ENCODE data around the gene GCSAM. TPM values are rescaled to one million over a fixed set of nuclear protein-coding genes. Genes with fewer than 3 reads are reported as not detected.

GCSAM gene
- total RNA-seq, 1 experiment from 2014 or later, result not detected

DNA sequence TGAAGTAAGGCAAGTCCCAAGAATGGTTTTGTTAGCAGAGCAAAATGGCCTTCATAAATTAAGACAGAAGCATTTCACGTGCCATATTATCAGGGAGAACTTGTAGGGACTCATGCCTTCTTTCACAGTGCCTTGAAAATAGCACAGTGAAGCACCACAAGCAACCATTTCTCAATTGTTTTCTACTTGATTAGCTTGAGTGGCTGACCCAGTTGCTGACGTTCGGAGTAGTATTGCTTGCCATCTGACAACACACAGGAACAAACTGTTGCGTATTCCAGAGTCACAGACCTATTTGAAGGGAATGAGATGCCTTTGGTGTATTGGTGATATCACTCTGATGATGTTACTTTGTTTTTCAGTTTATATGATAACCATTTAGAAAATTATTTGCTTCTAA, 49.8 kb downstream of the GCSAM start:
- no peaks in the 10 kb centered on the region for H3K27me3 ChIP-seq (replicated peaks; ENCODE audit: insufficient read depth, low read depth, low read length, poor library complexity)
- no peak overlapping the region for H3K4me3 ChIP-seq (ENCODE audit: low read depth, low read length, poor library complexity, severe bottlenecking)
- no TSS peak for BruUV-seq (replicated peaks)
- H3K36me3 ChIP-seq (ENCODE audit: insufficient read depth, low read length, poor library complexity, severe bottlenecking), result no peaks in the 10 kb centered on the region
- no peaks in the 10 kb centered on the region for H3K9me3 ChIP-seq (ENCODE audit: low read depth, low read length, poor library complexity, severe bottlenecking)
- no peak overlapping the region for H3K27ac ChIP-seq (ENCODE audit: low read depth, low read length, poor library complexity, severe bottlenecking)
- ChIA-PET POLR2A (ENCODE audit: low non-redundant PET) (no interaction called here), CTCF (no interaction called here)
- no peak for TF ChIP-seq EZH2 (IDR thresholded peaks at IDR 0.05; ENCODE audit: borderline replicate concordance, low read depth, low read length, poor library complexity, severe bottlenecking)
- TF ChIP-seq, protein P1, sequence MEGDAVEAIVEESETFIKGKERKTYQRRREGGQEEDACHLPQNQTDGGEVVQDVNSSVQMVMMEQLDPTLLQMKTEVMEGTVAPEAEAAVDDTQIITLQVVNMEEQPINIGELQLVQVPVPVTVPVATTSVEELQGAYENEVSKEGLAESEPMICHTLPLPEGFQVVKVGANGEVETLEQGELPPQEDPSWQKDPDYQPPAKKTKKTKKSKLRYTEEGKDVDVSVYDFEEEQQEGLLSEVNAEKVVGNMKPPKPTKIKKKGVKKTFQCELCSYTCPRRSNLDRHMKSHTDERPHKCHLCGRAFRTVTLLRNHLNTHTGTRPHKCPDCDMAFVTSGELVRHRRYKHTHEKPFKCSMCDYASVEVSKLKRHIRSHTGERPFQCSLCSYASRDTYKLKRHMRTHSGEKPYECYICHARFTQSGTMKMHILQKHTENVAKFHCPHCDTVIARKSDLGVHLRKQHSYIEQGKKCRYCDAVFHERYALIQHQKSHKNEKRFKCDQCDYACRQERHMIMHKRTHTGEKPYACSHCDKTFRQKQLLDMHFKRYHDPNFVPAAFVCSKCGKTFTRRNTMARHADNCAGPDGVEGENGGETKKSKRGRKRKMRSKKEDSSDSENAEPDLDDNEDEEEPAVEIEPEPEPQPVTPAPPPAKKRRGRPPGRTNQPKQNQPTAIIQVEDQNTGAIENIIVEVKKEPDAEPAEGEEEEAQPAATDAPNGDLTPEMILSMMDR (conservative IDR thresholded peaks at IDR 0.05; ENCODE audit: low read depth, low read length), result no peak
- DNase-seq (ENCODE audit: low spot score), result no peak
- intact Hi-C loops (cut with micrococcal nuclease; ENCODE audit: unreplicated experiment), result no loop called here
- no peaks in the 10 kb centered on the region for H3K4me1 ChIP-seq (ENCODE audit: insufficient read depth, low read length, poor library complexity, severe bottlenecking)

DNA sequence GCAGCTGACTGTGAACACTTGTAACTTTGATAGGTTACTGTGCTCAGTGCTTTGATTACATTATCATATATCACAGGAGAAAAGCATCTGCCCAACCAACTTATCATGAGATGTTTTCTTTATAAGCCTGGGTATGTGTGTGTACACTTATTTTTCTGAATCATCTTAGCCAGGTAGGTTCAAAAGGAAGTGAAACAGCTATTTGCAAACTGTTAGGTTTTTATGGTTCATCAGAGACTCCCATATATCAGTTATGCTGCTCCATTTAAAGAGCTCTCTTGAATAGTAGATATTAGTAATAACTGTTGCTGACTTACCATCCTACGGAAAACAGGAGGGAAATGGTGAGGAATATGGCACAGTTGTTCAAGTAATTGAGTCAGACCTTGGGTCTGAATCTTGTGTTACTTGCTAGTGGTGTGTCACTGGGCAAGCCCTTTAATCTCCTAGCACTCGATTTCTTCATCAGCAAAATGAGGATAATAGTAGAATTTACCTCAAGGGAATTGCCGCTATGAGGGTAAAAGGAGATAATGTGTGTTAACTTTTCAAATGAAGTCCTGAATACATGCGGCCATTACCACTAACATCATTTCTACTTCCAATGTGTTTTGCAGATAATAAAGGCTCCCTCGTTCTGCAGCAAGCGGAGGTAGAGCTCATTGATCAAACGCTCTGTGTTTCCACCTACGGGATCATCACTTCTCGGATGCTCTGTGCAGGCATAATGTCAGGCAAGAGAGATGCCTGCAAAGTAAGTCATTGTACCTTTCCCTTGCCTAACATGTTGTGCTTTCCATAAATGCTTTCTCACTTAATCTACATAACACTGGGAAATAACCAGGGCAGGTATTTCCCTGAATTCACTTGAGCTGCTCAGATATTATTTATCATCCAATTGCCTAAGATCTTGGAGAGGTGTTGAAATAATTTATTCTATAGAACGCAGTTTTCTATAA, 54.6 kb downstream of the GCSAM start:
- TF ChIP-seq EZH2 (IDR thresholded peaks at IDR 0.05; ENCODE audit: borderline replicate concordance, low read depth, low read length, poor library complexity, severe bottlenecking), result no peak
- TF ChIP-seq, protein P1 (conservative IDR thresholded peaks at IDR 0.05; ENCODE audit: low read depth, low read length), result no peak
- DNase-seq (ENCODE audit: low spot score), result no peak
- intact Hi-C loops (cut with micrococcal nuclease; ENCODE audit: unreplicated experiment), result no loop called here
- Histone ChIP-seq H3K4me1 (ENCODE audit: insufficient read depth, low read length, poor library complexity, severe bottlenecking) (no peaks in the 10 kb centered on the region), H3K27ac (ENCODE audit: low read depth, low read length, poor library complexity, severe bottlenecking) (no peak overlapping the region), H3K4me3 (ENCODE audit: low read depth, low read length, poor library complexity, severe bottlenecking) (no peak overlapping the region), H3K9me3 (ENCODE audit: low read depth, low read length, poor library complexity, severe bottlenecking) (no peaks in the 10 kb centered on the region), H3K27me3 (replicated peaks; ENCODE audit: insufficient read depth, low read depth, low read length, poor library complexity) (no peaks in the 10 kb centered on the region), H3K36me3 (ENCODE audit: insufficient read depth, low read length, poor library complexity, severe bottlenecking) (no peaks in the 10 kb centered on the region)
- POLR2A ChIA-PET (ENCODE audit: low non-redundant PET), result no interaction called here
- BruUV-seq (replicated peaks), result no TSS peak
- CTCF ChIA-PET, result no interaction called here

DNA sequence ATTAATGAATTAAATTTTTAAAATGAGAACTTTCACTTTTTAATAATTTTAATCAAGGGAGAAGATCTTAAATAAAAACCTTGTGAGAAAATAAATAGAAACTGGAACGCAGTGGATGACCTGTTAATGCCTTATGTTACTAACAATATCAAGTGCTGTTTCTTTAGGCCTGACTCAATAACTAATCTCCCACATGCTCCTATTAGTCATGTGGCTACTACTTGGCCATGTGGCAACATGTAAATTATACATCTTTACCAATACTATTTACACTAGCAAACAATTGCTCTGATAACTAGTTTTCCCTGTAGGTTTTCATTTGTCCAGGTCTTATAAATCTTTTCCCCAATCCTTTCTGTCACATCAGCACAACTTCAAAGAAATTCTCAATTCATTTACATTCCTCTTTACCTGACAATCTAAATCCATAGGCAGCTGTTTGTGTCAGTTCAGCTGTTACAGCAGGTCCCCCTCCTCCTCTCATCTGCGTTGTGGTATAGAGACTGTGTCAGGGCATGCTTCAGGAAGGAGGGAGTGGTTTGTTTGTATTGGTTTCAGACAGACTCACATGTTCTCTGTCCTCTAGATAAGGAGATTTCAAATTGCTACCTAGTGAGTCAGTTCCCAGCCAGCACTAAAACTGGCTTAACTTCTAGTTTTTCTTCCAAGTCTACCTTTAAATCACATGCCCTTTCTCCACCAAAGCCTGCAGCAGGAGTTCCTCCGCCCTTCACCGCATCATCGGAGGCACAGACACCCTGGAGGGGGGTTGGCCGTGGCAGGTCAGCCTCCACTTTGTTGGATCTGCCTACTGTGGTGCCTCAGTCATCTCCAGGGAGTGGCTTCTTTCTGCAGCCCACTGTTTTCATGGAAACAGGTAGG, 58.2 kb downstream of the GCSAM start:
- no peak for DNase-seq (ENCODE audit: low spot score)
- Histone ChIP-seq H3K27me3 (replicated peaks; ENCODE audit: insufficient read depth, low read depth, low read length, poor library complexity) (no peaks in the 10 kb centered on the region), H3K4me3 (ENCODE audit: low read depth, low read length, poor library complexity, severe bottlenecking) (no peak overlapping the region), H3K9me3 (ENCODE audit: low read depth, low read length, poor library complexity, severe bottlenecking) (no peaks in the 10 kb centered on the region), H3K4me1 (ENCODE audit: insufficient read depth, low read length, poor library complexity, severe bottlenecking) (no peaks in the 10 kb centered on the region), H3K36me3 (ENCODE audit: insufficient read depth, low read length, poor library complexity, severe bottlenecking) (no peaks in the 10 kb centered on the region), H3K27ac (ENCODE audit: low read depth, low read length, poor library complexity, severe bottlenecking) (no peak overlapping the region)
- intact Hi-C loops (cut with micrococcal nuclease; ENCODE audit: unreplicated experiment), result no loop called here
- TF ChIP-seq, protein P1 (conservative IDR thresholded peaks at IDR 0.05; ENCODE audit: low read depth, low read length), result no peak
- TF ChIP-seq EZH2 (IDR thresholded peaks at IDR 0.05; ENCODE audit: borderline replicate concordance, low read depth, low read length, poor library complexity, severe bottlenecking), result no peak
- ChIA-PET POLR2A (ENCODE audit: low non-redundant PET) (no interaction called here), CTCF (no interaction called here)
- no TSS peak for BruUV-seq (replicated peaks)
